T-helper 9 cell (primary cell): ENCODE data around the gene MAD1L1.
"Not testable (repeated sequence)": the region's sequence is repeated elsewhere in the genome, so short reads cannot be mapped to it uniquely, and the experiment has no call there.

Experiments
- DNase-seq: peaks from one replicate; pipeline ENCODE4 v3.0.0-alpha.2; 2020

Gene MAD1L1

DNA sequence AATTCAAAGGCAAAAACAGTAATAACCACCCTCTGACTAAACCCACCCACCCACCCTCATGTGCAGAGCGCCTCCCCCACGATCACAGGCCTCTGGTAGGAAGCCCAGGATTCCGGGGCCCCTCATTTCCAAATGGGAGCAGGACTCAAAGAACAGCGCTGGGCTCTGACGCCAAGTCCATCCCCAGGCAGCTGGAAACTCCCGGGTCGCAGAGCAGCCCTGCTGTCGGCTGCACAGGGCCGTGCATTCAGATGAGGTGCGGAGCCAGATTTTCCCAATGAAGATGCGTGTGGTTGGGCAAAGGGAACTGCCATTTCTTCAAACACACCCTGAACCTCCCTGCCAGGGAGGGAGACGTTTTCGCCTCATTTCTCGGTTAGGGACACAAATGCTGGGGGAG, 152.3 kb downstream of the MAD1L1 start:
- no peak for DNase-seq

DNA sequence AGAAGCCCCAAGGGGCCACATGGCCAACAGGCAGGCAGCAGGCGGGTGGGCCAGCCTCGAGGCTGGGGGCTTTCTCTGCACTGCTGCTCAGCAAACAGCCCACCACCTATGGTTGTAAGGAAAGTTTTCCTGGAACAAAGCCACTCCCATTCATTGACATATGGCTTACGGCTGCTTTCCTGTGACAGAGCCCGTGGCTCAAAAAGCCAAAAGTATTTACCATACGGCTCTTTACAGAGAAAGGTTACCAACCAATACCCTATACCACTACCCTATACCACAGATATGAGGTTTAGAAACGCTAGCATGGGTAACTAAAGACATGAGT, 152.7 kb downstream of the MAD1L1 start:
- no peak for DNase-seq

DNA sequence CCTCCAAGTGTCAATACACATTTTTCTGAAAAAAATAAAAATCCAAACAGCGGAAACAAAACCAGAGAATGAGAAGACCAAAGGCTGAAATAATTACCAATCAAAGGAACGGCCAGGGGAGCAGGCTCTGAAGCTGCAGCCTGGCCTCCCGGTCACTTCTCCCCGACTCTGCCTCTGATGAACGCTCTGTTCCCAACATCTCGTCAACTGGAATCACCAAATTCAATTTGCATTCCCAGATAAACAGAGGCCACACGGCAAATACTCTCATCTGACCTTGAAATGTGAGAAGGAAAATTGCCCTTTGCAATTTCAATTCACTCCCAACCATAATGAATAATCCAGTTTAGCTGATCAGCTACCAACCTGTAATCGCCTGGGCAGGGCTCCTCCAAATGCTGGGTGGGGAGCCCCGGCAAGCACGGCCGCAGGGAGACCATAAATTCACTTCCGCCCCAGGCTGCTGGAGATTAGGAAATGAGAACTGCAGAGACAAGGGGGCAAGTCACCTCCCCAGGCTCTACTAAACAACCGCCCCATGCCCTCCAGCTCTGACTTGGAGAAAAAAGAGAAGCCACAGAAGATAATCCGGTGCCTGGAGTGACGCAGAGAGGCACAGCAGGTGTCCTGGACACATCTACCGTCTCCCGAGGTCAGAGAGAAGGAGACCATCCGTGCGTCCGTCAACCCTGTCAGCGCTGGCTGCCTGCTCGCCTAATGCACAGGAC, 153.2 kb downstream of the MAD1L1 start:
- no peak for DNase-seq

DNA sequence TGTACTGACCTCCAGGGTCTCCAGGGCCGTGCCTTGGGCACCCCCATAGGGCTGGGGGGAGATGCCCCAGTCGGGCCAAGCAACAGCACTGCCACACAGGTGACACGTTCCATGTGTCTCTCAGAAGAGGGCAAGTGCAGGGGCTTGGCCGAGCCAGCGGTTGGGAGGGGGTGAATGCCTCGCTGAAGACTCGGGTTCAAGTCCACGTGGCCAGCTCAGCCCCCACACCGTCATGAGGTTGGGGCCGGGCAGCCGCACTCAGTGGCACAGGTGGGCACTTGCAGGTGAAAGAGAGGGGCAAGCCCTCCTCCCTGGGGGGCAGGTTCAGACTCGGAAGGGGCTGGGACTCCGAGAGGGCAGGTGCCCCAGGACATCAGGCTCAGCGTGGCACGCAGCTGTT, 153.8 kb downstream of the MAD1L1 start:
- DNase-seq: no peak

DNA sequence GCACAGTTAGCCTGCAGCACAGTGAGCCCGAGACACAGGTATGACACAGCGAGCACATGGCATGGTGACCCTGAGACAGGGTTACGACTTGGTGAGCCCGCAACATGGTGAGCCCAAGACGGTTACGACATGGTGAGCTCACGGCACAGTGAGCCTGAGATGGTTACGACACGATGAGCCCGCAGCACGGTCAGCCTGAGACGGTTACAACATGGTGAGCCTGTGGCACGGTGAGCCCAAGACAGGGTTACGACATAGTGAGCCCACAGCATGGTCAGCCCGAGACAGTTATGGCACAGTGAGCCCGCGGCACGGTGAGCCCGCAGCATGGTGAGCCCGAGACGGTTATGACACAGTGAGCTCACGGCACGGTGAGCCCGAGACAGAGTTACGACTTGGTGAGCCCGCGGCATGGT, 156.1 kb downstream of the MAD1L1 start:
- no peak for DNase-seq

DNA sequence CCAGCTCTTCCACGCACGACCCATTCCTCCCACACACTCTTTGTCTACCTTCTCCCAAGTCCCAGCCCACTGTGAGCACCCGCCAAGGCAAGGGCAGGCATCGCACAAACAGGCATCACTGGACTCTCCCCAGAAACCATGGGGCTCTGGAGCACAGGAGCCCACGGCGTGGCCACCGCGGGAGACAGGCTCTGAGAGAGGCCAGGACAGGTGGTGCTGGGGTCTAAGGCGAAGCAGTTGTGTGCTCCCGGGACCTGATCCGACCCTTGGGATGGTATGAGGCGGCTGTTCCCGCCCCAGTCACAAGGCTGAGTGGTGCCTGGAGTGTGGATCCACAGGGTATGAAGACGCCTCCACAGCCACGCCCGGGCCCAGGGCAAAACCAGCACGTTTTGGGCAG, 156.9 kb downstream of the MAD1L1 start:
- DNase-seq: no peak

DNA sequence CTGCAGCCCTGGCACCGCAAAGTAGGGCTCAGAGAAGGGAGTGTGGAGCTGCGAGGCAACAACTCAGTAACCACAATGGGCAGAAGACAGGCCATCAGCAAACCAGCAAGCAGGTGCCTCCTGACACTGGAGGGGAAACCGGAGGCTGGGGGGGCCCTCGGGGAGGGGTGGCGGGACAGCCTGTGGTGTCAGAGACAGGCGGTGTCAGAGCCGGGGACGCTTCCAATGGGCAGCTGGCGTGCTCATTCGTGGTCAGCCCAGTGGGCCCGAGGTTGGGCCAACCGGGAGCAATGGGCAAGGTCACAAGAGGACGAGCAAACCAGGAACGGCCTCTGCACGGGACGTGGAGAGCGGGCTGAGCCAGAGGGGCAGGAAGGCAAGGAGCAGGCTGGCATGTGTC, 158.1 kb downstream of the MAD1L1 start:
- DNase-seq: no peak

DNA sequence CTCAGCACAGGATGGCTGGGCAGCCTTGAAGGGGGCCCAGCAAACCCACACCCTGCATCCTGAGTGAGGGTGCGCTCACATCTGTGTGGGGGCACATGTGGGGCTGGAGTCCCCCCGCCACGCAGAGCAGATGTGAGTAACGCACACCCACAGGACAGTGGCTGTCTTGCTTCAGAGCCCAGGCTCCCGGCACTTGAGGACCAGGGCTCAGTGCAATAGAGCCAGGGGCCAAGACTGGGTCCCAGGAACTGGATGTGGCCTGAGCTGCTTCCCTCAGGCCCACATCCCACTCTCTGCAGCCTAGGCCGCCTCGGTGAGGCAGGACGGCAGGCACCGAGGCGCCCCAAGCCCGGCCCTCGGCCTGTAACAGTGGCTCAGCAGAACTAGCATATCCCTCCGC, 159.9 kb downstream of the MAD1L1 start:
- DNase-seq: no peak

DNA sequence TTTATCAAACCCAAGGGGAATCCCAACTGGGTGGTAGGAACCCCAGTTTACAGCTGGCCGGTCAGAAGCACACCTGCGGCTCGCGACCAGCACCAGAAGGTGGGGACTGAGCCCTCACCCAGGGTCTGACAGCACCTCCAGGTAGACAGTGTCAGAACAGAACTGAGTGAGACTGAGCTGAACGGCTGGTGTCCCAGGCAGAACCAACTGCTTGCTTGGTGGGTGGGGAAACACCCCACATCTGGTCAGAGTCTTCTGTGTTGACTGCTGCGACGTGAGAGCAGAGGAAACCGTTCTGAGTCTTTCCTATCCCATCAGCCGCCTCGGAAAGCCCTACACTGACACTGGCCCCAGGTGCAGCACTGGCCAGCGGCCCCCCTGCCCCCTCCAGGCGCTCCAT, 160.7 kb downstream of the MAD1L1 start:
- DNase-seq: no peak

DNA sequence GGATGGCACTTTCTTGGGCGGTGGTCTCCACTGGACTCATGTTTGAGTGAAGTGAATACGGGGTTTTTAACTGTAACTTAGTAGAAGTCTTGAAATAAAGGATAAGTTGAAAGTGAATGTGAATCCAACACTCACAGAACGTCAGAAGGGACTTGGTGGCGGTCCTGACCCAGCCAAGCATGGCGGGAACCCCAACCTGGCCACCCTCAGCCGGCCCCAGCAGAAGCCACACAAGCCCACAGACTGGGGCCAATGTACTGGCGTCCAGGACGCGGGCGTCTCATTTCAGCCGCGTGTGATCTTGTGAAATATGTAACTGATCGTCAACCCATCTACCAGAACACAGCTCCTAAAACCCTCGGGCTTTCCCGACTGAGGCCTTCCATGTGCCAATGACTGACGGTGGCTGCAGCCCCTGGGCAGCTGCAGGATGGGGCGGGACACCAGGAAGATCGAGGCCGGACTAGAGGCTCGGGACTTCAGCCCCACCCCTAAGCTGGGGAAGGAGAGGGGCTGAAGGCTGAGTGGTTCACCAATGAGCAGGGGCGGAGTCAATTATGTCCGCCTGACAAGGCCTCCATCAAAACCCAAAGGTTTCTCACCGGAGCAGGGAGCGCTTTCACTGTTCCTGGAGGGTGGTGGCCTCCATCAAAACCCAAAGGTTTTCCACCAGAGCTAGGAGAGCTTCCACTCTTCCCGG, 161.5 kb downstream of the MAD1L1 start:
- no peak for DNase-seq

DNA sequence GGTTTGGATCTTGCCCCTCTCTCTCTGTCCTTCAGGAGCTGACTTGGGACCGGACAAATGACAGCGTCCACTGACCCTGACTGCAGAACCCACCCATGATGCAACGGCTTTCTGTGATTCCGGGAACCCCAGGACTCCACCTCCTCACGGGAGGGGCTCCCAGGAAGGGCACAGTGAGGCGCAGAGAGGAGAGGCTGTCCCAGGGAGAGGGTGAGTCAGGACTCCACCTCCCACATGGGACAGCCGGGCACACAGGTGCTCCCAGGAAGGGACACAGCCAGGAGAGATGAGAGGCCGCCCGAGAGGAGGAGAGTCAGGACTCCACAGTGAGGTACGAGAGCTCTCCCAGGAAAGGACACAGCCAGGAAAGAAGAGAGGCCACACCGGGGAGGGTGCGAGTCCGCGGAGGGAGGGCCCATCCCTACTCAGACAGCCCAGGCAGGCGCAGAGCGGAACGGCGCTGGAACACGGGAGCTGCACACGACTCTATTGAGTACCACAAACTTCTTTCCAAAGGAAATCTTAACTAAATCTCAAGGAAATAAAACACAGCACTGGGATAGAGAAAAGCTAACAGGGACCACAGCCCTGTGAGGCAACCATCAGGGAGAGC, 162.5 kb downstream of the MAD1L1 start:
- no peak for DNase-seq

DNA sequence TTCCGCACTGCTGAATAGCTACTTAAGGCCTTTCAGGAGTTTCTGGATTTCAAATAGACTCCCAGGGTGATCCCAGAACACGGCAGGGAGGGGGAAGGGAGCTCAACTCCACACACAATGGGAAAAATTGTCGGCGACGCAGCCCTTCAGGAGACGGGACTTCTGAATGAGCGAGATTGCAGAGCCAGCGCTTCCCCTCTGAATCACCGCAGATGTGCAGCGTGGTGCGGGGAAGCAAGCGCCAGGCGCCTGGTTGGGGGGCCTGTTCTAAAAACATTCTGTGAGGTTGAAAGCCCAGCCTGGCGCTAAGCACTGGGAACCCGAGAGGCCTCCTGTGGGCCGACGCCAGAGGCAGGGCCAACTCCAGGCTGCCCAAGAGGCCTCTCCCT, 163.3 kb downstream of the MAD1L1 start:
- no peak for DNase-seq

DNA sequence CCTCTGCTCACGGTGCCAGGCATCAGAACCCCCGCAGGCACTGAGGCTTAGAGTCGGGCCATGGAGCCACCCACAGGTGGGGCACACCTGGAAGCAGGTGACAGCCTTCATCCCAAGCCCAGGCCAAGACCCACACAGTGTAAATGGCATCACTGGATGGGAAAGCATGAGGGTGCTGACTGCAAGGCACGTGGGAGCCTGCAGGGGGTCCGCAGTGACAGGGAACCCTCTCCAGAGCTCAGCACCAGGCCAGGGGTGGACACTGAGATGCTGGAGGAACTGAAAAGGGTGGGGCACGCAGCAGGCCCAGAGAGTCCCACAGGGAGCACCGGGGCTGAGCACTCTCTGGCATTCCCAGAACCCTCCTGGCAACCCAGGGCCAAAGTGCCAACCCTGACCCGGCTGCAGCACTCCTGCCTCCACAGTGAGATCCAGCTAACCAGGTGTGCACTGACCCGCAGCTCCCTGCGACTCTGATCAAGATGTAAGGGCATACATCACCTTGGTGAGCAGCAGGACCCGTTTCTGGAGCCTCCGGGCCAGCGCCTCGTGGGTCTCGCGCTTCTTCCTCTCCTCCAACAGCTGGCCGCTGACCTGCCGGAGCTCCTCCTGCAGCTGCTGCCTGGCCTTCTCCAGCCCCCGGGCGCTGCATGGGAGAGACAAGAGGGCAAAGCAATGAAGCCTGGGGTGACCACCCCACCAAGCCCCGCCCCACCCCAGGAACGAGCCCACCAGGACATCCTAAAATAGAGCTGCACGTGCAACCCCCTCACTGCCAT, 163.9 kb downstream of the MAD1L1 start:
- no peak for DNase-seq

DNA sequence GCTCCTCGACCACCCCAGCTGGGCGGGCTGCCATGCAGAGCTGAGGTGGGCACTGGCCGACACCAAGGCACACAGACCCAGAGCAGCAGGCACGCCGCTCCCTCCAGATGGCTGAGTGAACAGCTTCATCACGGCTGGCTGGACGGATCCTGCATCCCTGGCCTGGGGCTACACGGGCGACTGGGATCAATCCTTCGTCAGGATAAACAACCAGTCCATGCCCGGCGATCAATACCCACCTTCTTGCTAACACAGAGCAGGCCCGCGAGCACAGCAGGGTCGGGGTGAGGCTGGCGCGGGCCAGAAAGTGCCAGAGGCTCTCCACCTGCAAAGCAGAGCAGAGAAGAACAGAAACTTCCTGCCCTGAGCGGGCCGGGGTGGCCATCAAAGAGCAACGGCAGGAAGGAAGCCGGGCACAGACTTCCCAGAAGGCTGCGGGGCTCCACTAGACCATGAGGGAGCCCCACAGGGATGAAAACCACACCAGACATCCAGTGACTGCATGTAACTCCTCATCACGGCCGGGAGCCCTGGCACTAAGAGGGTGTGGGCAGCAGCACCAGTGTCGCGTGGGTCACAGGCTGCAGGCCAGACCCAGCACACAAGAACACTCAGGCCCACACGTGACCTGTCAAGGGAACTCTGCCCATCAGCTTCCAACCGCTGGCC, 166.4 kb downstream of the MAD1L1 start:
- DNase-seq: peak; percentile 4

DNA sequence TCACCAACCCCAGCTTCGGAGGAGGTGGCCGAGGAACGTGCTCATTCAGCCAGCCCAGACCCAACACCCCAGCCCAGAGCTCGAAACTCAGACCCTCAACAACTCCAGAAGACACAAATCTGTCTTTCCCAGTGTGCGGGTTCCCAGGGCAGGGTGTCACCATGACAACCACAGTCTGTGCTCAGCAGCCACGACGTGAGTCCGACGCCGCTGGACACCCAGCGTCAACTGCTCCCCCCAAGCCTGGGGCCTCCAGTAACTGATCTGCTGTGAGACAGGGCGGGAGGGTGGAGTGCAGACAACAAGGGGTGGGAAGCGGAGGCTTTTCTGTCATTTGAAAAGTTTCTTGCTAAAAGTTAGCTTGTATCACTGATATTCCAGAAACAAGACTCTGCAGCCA, 167.2 kb downstream of the MAD1L1 start:
- no peak for DNase-seq

DNA sequence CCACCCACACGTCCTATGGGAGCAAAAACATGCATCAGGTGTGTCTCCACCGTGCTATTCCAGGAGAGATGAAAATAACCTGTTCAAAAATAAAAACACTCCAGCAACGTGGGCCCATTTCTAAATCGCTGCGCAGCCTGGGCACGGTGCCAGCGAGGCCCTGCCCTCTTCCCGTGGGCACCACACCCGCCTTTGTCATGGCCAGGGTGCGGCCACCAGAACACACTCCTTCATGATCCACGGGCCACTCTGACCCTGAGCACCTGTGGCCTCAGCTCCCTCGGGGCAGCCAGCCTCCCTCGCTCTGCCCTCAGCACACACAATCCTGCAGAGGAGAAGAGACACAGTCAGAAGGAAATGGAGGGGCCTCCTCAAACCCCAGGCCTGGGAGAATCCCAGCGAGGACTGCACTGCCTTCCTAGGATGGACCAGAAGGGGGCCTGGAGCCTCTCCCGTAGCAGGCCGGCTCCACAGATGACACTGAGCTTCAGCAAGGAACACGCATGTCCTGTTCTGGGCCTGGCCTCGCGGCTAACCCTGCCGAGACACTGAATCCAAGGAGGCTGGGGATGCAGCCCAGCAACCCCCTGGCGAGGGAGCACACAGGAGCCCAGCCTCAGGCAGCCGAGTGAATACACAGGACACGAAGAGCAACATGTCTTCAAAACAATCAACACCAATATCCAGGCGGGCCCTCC, 169.0 kb downstream of the MAD1L1 start:
- no peak for DNase-seq

DNA sequence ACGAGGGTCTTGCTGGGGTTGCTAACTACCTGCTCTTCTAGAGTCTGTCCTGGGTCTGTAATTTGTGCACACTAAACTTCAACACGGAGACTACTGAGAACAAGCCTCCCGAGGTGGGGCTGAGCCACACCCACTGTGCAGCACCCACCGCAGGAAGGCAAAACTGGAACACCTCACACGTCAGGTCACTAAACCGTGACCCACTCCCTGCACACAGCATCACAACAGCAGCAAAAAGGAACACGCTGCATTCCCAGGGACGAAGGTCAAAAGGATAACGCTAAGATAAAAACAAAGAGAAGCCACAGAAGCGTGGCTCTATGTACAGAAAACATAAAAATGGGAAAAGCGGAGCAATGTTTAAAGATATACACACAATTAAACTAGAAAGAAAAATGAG, 170.1 kb downstream of the MAD1L1 start:
- DNase-seq: no peak

DNA sequence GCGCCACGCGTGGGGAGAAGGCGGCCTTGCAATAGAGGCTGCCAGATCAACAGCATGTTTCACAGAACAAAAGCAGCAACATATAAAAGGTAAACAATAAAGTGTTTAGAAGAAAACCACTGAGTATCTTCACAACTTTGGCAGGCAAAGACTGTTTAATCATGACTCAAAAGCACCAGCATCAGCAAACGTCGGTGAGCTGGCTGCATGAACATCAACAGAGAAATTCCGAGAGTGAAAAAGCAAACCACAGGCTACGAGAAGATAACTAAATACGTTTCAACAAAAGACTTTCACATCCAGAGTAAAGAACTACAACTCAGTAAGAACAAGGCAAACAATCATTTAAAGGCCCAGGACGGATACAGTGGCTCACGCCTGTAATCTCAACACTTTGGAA, 172.0 kb downstream of the MAD1L1 start:
- DNase-seq: no peak

DNA sequence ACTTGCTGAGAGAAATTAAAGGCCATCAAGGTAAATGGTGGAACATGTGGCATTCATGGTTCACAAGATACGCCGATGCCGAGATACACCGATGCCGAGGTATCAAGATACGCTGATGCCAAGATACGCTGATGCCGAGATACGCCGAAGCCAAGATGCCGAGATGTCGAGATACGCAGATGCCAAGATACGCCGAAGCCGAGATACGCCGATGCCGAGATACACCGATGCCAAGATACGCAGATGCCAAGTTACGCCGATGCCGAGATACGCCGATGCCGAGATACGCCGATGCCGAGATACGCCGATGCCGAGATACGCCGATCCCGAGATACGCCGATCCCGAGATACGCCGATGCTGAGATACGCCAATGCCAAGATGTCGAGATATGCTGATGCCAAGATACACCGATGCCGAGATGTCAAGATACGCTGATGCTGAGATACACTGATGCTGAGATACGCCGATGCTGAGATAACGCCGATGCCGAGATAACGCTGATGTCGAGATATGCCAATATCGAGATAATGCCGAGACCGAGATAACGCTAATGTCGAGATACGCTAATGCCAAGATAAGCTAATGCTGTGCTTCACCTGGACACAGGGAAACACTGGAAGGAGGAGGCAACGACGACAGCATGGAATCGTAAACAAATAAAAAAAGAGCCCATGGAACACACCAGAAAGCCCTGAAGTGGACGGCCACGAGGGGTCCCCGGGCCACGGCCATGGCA, 172.6 kb downstream of the MAD1L1 start:
- DNase-seq: no peak

DNA sequence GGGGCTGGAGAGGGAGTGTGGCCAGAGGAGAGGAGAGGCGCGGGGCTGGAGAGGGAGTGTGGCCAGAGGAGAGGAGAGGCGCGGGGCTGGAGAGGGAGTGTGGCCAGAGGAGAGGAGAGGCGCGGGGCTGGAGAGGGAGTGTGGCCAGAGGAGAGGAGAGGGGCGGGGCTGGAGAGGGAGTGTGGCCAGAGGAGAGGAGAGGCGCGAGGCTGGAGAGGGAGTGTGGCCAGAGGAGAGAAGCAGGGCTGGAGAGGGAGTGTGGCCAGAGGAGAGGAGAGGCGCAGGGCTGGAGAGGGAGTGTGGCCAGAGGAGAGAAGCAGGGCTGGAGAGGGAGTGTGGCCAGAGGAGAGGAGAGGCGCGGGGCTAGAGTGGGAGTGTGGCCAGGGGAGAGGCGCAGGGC, 174.5 kb downstream of the MAD1L1 start:
- not testable (repeated sequence) for DNase-seq

DNA sequence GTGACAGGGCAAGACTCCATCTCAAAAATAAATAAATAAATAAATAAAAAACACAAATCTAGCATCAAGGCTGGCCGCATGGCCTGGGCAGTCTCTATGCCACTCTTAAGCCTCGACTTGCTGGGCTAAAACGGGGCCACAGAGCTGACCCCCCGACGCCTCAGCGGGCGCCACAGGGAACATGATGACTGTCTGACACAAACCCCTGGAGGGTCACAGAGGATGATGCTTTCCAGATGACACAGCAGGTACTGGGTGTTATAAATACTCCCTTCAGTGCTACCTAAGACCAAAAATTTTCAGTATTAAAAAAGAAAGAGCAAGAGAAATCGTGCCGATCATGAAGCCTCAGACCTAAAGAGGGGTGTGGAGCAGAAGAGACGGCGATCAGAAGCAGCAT, 176.8 kb downstream of the MAD1L1 start:
- no peak for DNase-seq

DNA sequence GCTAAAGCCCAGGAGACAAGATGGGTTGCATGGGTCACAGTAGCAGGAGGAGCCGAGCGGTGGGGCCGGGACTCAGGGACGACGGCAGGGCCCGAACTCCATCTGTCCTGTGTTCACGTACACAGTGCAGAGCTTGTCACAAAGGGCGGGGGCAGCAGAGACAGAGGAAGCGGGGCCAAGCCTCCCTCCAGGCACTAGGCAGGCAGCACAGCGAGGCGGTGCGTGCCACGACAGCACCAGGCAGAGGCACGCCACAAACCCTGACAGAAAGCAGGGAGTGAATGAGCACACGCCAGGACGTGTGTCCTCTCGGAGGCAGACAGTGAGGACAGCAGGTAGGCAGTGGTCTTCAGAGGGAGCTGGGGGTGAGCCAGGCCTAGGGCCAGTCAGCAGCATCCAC, 177.8 kb downstream of the MAD1L1 start:
- no peak for DNase-seq
